ENCODE results near the gene PRIM1. TPM values are rescaled to one million over a fixed set of nuclear protein-coding genes. Genes with fewer than 3 reads are reported as not detected.

The PRIM1 gene
- polyA plus RNA-seq, 1 donor = 13.0 TPM

Other genes with a start within 250 kb of the PRIM1 start
- 22.5 TPM for gene RBMS2, start 230.5 kb downstream of the PRIM1 start, polyA plus RNA-seq
- 68.6 TPM for gene BAZ2A, start 122.0 kb downstream of the PRIM1 start, polyA plus RNA-seq
- 583 TPM for gene ATP5F1B, start 106.3 kb downstream of the PRIM1 start, polyA plus RNA-seq
- 238 TPM for gene PTGES3, start 64.0 kb downstream of the PRIM1 start, polyA plus RNA-seq
- 2,608 TPM for gene NACA, start 27.0 kb downstream of the PRIM1 start, polyA plus RNA-seq
- gene HSD17B6, start 11.0 kb upstream of the PRIM1 start, polyA plus RNA-seq = 0.42 TPM
- 0.03 TPM for gene SDR9C7, start 182.1 kb upstream of the PRIM1 start, polyA plus RNA-seq
- gene RDH16, start 205.3 kb upstream of the PRIM1 start, polyA plus RNA-seq = 0.34 TPM

All from large intestine (tissue), 1 donor.